Dedifferentiated amniotic fluid mesenchymal stem cell (primary cell): ENCODE results near the gene KBTBD6.
"Not testable (repeated sequence)": the region's sequence is repeated elsewhere in the genome, so short reads cannot be mapped to it uniquely, and the experiment has no call there.

Source experiments
- DNase-seq: peaks from one replicate; pipeline ENCODE4 v3.0.0-alpha.2; 2016; ENCODE audit errors: extremely low spot score

KBTBD6 gene

DNA sequence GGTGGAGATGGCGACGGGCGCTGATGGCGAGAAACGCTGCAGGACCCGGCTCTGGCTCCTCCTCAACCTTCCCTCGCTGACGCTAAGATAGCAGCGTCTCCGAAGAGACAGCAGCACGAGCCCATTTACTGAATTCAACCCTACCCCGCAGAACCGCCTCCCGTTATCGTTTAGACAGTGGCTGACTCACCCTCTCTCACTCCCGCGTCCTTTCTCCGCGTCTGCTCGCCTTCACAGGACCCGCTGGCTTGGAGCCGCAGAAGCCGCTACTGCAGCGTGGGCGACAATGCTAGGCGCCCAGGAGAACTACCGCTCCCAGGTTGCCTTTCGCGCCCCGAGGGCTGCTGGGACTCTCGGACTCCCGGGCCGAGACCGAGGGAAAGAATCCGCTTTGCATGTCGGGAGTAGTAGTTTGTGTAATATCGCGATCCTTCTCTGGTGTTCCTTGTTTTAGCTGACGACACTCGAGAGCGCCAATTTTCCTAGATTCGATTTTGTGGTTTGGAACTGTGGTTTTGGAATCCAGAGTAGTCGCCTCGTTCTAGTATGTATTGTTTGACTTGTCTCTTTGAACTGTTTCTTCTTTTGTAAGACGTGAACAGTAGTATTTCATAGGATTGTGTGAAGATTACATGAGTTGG lies at the start of gene KBTBD6:
Gene KBTBD6, minus strand, starts transcription at position 291 of the 641 bp plus-strand sequence. CDS start 291 bp downstream, outside the sequence.
- DNase-seq = peak; percentile 100

GRCh38 chr13:41182231-41182630 lies 49.6 kb upstream of the KBTBD6 start:
- DNase-seq = no peak

DNA sequence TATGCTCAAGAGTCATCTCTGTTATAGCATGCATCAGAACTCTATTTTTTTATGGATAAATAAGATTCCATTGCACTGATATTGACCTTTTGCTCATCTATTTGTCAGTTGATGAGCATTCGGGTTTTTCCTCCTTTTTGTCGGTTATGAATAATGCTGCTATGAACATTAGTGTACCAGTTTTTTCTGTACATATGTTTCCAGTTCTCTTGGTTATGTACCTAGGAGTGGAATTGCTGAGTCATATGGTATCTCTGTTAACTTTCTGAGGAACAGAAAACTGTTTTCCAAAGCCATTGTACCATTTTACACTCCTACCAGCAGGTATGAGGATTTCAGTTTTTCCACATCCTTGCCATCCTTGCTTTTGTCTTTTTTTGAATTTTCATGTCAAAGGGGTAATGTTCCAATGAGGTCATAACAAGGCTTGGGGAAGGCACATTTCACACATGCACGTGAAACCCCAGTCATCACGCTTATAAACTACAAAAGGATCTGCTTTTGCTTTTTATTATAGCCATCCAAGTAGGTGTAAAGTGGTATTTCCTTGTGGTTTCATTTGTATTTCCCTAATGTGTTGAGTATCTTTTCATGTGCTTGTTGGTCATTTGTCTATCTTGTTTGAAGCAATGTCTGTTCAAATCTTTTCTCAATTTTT lies 47.1 kb upstream of the KBTBD6 start:
- peak; percentile 49 for DNase-seq

- no peak for DNase-seq
Observed at GRCh38 chr13:41178040-41178439, 45.4 kb upstream of the KBTBD6 start.

DNA sequence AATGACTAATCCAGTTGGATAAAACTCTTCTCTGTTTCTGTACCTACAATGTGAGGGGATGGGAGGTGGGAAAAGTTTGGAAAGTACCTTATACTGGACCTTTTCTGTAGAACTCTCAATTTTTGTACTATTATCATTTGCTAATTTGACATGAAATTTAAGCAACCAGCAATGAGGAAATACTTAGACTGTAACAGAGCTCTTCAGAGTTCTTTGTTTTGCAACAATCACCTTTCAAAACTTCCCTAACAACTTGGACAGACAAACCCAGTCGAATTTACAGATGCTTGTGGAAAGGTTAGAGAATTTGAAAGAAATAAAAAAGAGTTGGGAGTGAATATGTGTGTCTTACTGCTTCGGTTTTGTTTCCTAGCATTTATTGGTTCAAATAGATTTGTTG lies 45.0 kb upstream of the KBTBD6 start:
- no peak for DNase-seq

- not testable (repeated sequence) for DNase-seq
Observed at GRCh38 chr13:41175576-41175975, 43.0 kb upstream of the KBTBD6 start.

GRCh38 chr13:41162151-41162550 lies 29.5 kb upstream of the KBTBD6 start:
- no peak for DNase-seq

- DNase-seq = no peak
Observed at GRCh38 chr13:41159174-41159573, 26.6 kb upstream of the KBTBD6 start.

- no peak for DNase-seq
Observed at GRCh38 chr13:41157048-41157717, 24.6 kb upstream of the KBTBD6 start.

DNA sequence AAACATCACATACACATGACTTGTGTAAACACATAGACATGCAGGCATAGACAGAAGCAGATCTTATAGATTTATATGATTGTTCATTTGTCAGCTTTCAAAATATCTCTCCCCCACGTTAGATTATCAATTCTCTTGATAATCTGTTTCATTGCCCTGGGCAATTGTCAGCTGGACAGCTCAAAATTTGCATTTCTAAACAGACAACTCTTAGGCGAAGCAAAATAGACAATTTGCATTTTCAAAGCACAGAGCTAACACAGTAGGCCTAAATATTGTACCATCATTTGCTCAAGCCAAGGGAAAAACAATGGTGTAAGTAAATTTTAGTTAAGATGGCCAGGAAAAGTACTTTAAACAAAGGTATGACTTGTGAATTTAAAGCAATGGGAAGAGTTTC lies 24.0 kb upstream of the KBTBD6 start:
- no peak for DNase-seq

- no peak for DNase-seq
Observed at GRCh38 chr13:41154042-41154441, 21.4 kb upstream of the KBTBD6 start.

DNA sequence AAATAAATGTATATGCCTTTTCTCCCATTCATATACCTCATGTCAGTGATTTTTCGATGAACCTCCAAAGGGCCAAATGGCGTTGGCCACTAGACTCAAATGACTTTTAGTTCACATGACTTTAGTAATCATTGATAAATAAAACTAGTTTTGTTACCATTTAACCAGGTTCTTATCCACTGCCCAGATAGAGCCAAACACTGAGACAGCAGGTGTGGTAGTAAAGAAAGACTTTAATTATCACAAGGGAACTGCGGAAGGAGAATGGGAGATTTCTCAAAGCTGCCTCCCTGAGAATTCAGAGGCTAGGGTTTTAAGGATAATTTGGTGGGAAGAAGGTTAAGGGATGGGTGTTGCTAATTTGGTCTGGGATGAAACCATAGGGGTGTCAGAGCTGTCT lies 19.4 kb upstream of the KBTBD6 start:
- no peak for DNase-seq

DNA sequence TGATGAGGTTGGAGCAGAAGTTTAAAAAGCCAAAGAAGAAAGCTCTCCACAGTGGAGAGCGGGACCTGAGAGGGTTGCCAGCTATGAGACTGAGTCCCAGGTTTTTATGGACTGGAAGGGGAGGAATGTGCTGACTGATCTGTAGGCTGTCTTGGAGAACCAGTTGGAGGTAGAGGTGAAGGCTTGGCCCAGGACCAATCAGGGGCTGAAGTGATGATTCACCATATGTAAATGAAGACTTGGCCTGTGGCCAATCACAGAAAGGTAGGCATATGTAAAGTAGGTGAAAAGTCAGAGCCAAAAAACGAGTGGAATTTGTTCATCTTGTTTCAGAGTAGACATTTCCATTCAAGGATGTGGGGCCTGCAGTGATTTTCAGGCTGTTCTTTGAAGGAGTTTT lies 17.5 kb upstream of the KBTBD6 start:
- DNase-seq = no peak

DNA sequence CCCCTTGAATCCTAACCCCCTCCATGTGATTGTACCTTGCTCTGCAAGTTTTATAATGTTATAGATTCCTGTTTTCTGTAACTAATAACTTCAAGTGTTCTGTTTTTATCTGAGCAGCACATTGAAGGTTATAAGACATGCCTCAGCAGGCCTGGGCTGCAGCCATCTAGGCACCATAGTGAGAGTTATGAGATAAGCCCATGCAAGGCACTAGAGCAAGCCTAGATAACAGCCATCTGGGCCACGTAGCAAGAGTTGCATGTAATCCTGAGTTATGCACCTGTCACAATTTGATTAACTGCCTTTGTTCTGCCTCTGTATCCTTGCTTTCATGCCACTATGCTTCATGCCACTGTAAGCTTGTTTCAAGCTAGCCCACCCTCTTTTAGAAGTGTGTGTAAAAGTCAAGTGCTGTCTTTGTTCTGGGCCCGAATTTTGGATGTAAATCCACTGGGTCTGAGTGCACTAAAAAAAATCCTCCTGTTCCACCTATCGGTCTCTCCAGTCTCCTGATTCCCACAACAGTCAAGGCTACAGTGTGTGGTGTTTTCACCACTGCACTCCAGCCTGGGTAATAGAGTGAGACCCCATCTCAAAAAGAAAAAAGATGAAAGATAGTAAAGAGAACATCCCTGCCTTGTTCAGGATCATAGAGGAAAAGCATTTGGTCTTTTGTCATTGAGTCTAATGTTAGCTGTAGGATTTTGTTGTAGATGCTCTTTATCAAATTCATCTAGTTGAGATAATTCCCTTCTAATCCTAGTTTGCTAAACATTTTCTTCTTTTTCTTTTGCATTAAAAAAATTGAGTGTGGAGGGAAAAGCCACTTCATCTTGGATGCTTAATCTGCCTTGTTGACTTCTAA lies 16.0 kb upstream of the KBTBD6 start:
- no peak for DNase-seq

DNA sequence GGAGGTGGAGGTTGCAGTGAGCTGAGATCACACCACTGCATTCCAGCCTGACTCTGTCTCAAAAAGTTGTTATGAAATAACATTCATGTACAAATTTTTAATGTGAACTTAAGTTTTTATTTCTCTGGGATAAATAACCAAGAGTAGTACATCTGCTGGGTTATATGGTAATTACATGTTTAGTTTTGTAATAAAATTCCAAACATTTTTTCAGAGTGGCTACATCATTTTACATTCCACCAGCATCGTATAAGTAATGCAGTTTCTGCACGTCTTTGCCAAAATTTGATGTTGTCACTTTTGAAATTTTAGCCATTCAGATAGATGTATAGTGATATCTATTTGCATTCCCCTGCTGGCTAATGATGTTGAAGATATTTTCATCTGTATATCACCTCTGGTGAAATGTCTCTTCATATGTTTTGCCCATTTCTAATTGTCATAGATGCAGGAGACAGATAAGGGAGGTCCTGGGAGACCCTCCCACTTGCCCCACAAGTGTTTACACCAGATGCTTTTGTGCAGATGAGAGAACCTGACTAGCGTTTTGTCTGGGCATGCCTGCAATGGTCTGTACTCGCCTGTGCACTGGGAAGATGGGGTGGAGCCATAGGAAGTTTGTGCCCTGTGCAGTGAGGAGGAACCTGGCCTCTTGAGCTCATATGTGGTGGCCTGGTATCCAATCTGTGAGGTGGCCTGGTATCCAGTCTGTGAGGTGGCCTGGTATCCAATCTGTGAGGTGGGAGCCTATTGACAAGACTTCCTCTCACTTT lies 12.7 kb upstream of the KBTBD6 start:
- DNase-seq = peak; percentile 73

GRCh38 chr13:41144576-41144975 lies 12.0 kb upstream of the KBTBD6 start:
- no peak for DNase-seq

- no peak for DNase-seq
Observed at GRCh38 chr13:41139296-41139966, 6.8 kb upstream of the KBTBD6 start.

GRCh38 chr13:41137951-41138350 lies 5.3 kb upstream of the KBTBD6 start:
- no peak for DNase-seq

DNA sequence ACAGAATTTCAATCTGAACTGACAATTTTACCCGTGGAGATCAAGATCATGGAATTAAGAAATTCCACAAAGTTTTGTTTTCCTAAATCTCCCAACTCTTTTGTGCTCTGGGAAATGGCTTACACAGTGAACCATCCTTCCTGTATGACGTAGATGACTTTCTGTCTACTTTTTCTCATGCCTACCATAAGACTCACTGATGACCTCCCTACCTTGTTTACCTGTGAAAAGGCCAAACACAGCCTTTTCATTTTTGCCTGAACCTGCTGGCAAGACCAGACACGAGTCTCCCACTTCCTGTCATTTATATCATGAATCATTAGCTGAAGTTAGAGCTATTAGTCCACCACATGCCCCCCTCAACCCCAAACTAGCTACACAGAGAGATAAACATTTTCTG lies 4.6 kb upstream of the KBTBD6 start:
- no peak for DNase-seq

- no peak for DNase-seq
Observed at GRCh38 chr13:41136396-41137031, 3.9 kb upstream of the KBTBD6 start.
